Mesenchymal stem cell (in vitro differentiated cells and primary cell): ENCODE measurements around the gene ZNF599.

Experiments
- DNase-seq: peaks from one replicate; pipeline ENCODE4 v3.0.0-alpha.2; 2013
- H2AFZ ChIP-seq: one replicate; pipeline ENCODE4 v1.6.1; 2013; ENCODE audit warnings: low read depth, mild to moderate bottlenecking, control low read depth, inconsistent platforms, low read length, moderate library complexity
- H2AK5ac ChIP-seq: 2 replicates; pipeline ENCODE4 v1.6.1; 2013; ENCODE audit warnings: low read length, moderate library complexity, mild to moderate bottlenecking, inconsistent platforms; ENCODE audit not compliant: severe bottlenecking
- H2BK120ac ChIP-seq: one replicate; pipeline ENCODE4 v1.6.1; 2013; ENCODE audit warnings: low read depth, mild to moderate bottlenecking, inconsistent platforms, low read length, moderate library complexity
- H2BK12ac ChIP-seq, 2 experiments: one replicate each; pipeline ENCODE4 v1.6.1; 2013; ENCODE audit warnings: inconsistent platforms in 2 of 2, low read length in 2 of 2, mild to moderate bottlenecking in 2 of 2, moderate library complexity in 2 of 2, control low read depth in 1 of 2
- H2BK15ac ChIP-seq: one replicate; pipeline ENCODE4 v1.6.1; 2013; ENCODE audit warnings: mild to moderate bottlenecking, low read depth, inconsistent platforms; ENCODE audit not compliant: poor library complexity, severe bottlenecking
- H2BK5ac ChIP-seq: 2 replicates; pipeline ENCODE4 v1.6.1; 2013; ENCODE audit warnings: low read depth, mild to moderate bottlenecking, low read length, control low read depth, inconsistent platforms; ENCODE audit not compliant: poor library complexity, severe bottlenecking
- H3K14ac ChIP-seq, 2 experiments: one replicate each; pipeline ENCODE4 v1.6.1; 2013; ENCODE audit warnings: inconsistent platforms in 2 of 2, low read length in 2 of 2, control low read depth in 1 of 2, mild to moderate bottlenecking in 1 of 2, moderate library complexity in 1 of 2
- H3K18ac ChIP-seq, 2 experiments: one replicate each; pipeline ENCODE4 v1.6.1; 2013; ENCODE audit warnings: inconsistent platforms in 2 of 2, low read length in 2 of 2, control low read depth in 1 of 2, low read depth in 1 of 2, mild to moderate bottlenecking in 1 of 2
- H3K23ac ChIP-seq, 2 experiments: one replicate each; pipeline ENCODE4 v1.6.1; 2013; ENCODE audit warnings: inconsistent platforms in 2 of 2, low read length in 2 of 2, mild to moderate bottlenecking in 2 of 2, moderate library complexity in 2 of 2, control low read depth in 1 of 2
- H3K27ac ChIP-seq: 2 replicates; pipeline ENCODE4 v1.5.1; 2013; ENCODE audit warnings: mild to moderate bottlenecking, moderate library complexity, low read length, control low read depth, inconsistent platforms; ENCODE audit not compliant: poor library complexity, severe bottlenecking
- H3K27me3 ChIP-seq, 2 experiments: 2 replicates each; pipeline versions ENCODE4 v1.6.1 to v1.7.0; 2013; ENCODE audit warnings: low read length in 2 of 2, mild to moderate bottlenecking in 2 of 2, moderate library complexity in 2 of 2, control low read depth in 1 of 2, inconsistent platforms in 1 of 2; ENCODE audit not compliant: control insufficient read depth in 1 of 2, insufficient read depth in 1 of 2
- H3K36me3 ChIP-seq, 2 experiments: 2 replicates each; pipeline versions ENCODE4 v1.6.1 to v1.7.0; 2013; ENCODE audit warnings: low read length in 2 of 2, control low read depth in 1 of 2, inconsistent platforms in 1 of 2, low read depth in 1 of 2, mild to moderate bottlenecking in 1 of 2; ENCODE audit not compliant: insufficient read depth in 2 of 2, control insufficient read depth in 1 of 2
- H3K4ac ChIP-seq, 2 experiments: one replicate each; pipeline ENCODE4 v1.6.1; 2013; ENCODE audit warnings: inconsistent platforms in 2 of 2, low read length in 2 of 2, mild to moderate bottlenecking in 2 of 2, moderate library complexity in 2 of 2, control low read depth in 1 of 2, low read depth in 1 of 2
- H3K4me1 ChIP-seq: 2 replicates; pipeline ENCODE4 v1.6.1; 2013; ENCODE audit warnings: low read depth, low read length, control low read depth; ENCODE audit not compliant: control insufficient read depth, insufficient read depth
- H3K4me2 ChIP-seq: 2 replicates; pipeline ENCODE4 v1.6.1; 2013; ENCODE audit warnings: low read length, mild to moderate bottlenecking, inconsistent platforms; ENCODE audit not compliant: poor library complexity, severe bottlenecking
- H3K4me3 ChIP-seq, 2 experiments: 2 replicates each; pipeline versions ENCODE4 v1.5.1 to v1.7.0; 2013; ENCODE audit warnings: low read length in 2 of 2, mild to moderate bottlenecking in 2 of 2, control low read depth in 1 of 2, low read depth in 1 of 2; ENCODE audit not compliant: insufficient read depth in 1 of 2
- H3K79me1 ChIP-seq: replicated peaks from 2 replicates; pipeline ENCODE4 v1.6.1; 2013; ENCODE audit warnings: mild to moderate bottlenecking, control low read depth, low read length, inconsistent platforms; ENCODE audit not compliant: poor library complexity, severe bottlenecking
- H3K9ac ChIP-seq: 2 replicates; pipeline ENCODE4 v1.7.0; 2013; ENCODE audit warnings: mild to moderate bottlenecking, low read length, moderate library complexity
- H3K9me3 ChIP-seq: 2 replicates; pipeline ENCODE4 v1.7.0; 2013; ENCODE audit warnings: mild to moderate bottlenecking, low read length; ENCODE audit not compliant: control insufficient read depth
- H4K8ac ChIP-seq: one replicate; pipeline ENCODE4 v1.6.1; 2013; ENCODE audit warnings: inconsistent platforms, mild to moderate bottlenecking, low read length, moderate library complexity
- H4K91ac ChIP-seq: one replicate; pipeline ENCODE4 v1.6.1; 2013; ENCODE audit warnings: mild to moderate bottlenecking, low read length, inconsistent platforms
- WGBS: methylation state at CpG from one replicate; pipeline ENCODE4 v1.1.7; 2013; ENCODE audit warnings: mixed read lengths; 5-methylcytosine and 5-hydroxymethylcytosine counted together

ZNF599 gene

DNA sequence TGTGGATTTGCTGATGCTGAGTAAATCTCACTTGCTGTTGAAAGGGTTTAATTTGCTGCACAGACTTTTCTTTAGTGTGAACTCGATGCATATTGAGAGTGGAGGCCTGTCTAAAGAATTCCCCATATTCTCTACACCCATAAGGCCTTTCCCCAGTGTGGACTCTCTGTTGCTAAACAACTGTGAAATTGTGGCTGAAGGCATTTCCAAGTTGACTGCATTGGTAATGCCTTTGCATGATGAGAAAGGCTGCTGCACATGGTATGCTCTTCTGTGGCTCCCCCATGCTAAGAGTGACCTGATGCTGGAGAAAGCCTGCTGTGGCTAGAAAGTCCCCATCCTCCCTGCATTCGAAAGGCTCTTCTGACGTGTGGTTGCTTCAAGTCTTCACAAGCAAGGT, 6.6 kb upstream of the ZNF599 start:
- Histone ChIP-seq H3K23ac (no peak overlapping the region), H3K4me3 (no peak overlapping the region)

DNA sequence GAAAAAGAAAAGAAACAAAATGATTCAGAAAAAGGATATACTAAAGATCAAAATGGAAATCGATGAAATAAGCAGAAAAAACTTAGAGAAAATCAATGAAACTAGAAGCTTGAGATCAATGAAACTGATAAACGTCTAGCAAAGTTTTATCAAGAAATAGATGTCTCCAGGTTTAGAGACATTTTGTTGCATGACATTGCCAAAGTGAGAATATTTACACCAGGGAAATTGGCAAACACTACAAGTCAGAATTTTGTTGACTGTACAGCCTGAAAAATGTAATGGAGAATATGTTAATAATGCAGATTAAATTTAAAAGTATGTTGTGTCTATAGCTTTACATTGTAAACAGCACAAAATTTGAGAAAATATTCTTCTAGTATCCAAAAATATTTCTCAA, 5.3 kb upstream of the ZNF599 start:
- Histone ChIP-seq H3K14ac (no peak overlapping the region), H3K4ac (no peak overlapping the region), H2BK15ac (no peak overlapping the region), H3K9ac (no peak overlapping the region), H2BK5ac (no peak overlapping the region), H4K91ac (no peak overlapping the region), H4K8ac (no peak overlapping the region), H3K27me3 (no peaks in the 10 kb centered on the region), H3K36me3 (no peaks in the 10 kb centered on the region), H3K4me3 (no peak overlapping the region), H3K27ac (no peak overlapping the region), H3K4me2 (no peak overlapping the region), H2BK120ac (no peak overlapping the region), H3K18ac (no peak overlapping the region), H2BK12ac (no peak overlapping the region), H2AFZ (no peak overlapping the region), H3K4me1 (no peaks in the 10 kb centered on the region), H3K9me3 (no peaks in the 10 kb centered on the region), H3K23ac (no peak overlapping the region), H3K79me1 (no peaks in the 10 kb centered on the region), H2AK5ac (no peak overlapping the region)
- whole genome bisulfite sequencing, result 82% methylated on average over 1 of the region's 2 CpGs
- no peak for DNase-seq

More for the DNA sequence above, 6.6 kb upstream of the ZNF599 start:
- Histone ChIP-seq H2AFZ (no peak overlapping the region), H4K91ac (no peak overlapping the region), H2BK12ac (no peak overlapping the region), H3K14ac (no peak overlapping the region), H3K9ac (no peak overlapping the region), H3K27ac (no peak overlapping the region), H3K36me3 (no peaks in the 10 kb centered on the region), H3K79me1 (no peaks in the 10 kb centered on the region), H3K27me3 (no peaks in the 10 kb centered on the region), H2BK5ac (no peak overlapping the region), H3K4ac (no peak overlapping the region), H3K4me2 (no peak overlapping the region), H2BK120ac (no peak overlapping the region), H3K18ac (no peak overlapping the region), H4K8ac (no peak overlapping the region), H2AK5ac (no peak overlapping the region), H3K4me1 (no peaks in the 10 kb centered on the region), H3K9me3 (peaks cover 9% of the 10 kb centered on the region), H2BK15ac (no peak overlapping the region)
- DNase-seq, result no peak
- WGBS, result 43% methylated on average over 3 of the region's 3 CpGs

DNA sequence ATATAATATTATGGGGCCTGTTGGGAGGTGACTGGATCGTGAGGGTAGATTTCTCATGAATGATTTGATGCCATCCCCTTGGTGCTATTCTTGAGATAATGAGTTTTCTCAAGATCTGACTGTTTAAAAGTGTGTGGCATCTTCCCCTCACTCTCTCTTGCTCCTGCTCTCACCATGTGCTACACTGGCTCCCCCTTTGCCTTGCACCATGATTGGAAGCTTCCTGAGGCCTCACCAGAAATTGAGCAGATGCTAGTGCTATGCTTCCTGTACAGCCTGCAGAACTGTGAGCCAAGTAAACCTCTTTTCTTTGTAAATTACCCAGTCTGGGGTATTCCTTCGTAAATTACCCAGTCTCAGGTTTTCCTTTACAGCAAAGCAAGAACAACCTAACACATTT, 1.8 kb upstream of the ZNF599 start:
- H3K18ac ChIP-seq, result no peak overlapping the region
- H2AK5ac ChIP-seq, result no peak overlapping the region
- 67% methylated on average over 1 of the region's 2 CpGs for WGBS

DNA sequence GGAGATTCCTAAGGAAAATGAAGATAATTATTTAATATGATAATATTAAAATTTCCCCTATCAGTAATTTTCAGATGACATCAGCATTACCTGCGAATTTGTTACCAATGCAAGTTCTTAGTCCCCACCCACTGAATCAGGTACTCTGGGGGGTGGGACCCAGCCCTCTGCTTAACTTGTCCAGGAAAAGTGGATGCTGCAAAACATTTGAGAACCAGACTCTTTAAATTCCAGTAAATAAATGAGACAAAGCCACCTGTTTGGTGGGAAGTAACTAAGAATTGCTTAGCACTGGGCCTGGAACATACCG, 495 bp upstream of the ZNF599 start:
- H3K79me1 ChIP-seq, result peaks cover 21% of the 10 kb centered on the region
- H3K18ac ChIP-seq, result no peak overlapping the region
- no peak overlapping the region for H2AK5ac ChIP-seq
- H3K14ac ChIP-seq, result no peak overlapping the region
- H2BK5ac ChIP-seq, result no peak overlapping the region
- no peak overlapping the region for H3K27ac ChIP-seq
- no peak overlapping the region for H4K8ac ChIP-seq
- H3K9ac ChIP-seq, result peak overlapping the region; percentile 95
- H4K91ac ChIP-seq, result no peak overlapping the region
- H3K27me3 ChIP-seq, result no peaks in the 10 kb centered on the region
- peak overlapping the region in 1 of 2 experiments; percentile 90 for H3K4me3 ChIP-seq
- H2BK12ac ChIP-seq, result no peak overlapping the region
- no peak for DNase-seq
- peaks cover 22 to 23% of the 10 kb centered on the region in 2 experiments for H3K36me3 ChIP-seq
- 7% methylated on average over 1 of the region's 2 CpGs for WGBS
- H3K4me1 ChIP-seq, result peaks cover 6% of the 10 kb centered on the region
- H2AFZ ChIP-seq, result peak overlapping the region; percentile 91
- no peak overlapping the region for H3K23ac ChIP-seq
- no peak overlapping the region for H2BK15ac ChIP-seq
- peak overlapping the region; percentile 65 for H3K4me2 ChIP-seq
- H3K4ac ChIP-seq, result no peak overlapping the region
- H2BK120ac ChIP-seq, result no peak overlapping the region
- H3K9me3 ChIP-seq, result peaks cover 22% of the 10 kb centered on the region

More for the DNA sequence above, 1.8 kb upstream of the ZNF599 start:
- no peaks in the 10 kb centered on the region for H3K27me3 ChIP-seq
- peaks cover 8% of the 10 kb centered on the region for H3K9me3 ChIP-seq
- H4K91ac ChIP-seq, result no peak overlapping the region
- no peak overlapping the region for H3K4ac ChIP-seq
- no peak for DNase-seq
- no peak overlapping the region for H2BK5ac ChIP-seq
- H4K8ac ChIP-seq, result no peak overlapping the region
- H2BK120ac ChIP-seq, result no peak overlapping the region
- H3K27ac ChIP-seq, result no peak overlapping the region
- no peak overlapping the region for H2BK15ac ChIP-seq
- H2AFZ ChIP-seq, result no peak overlapping the region
- H3K4me2 ChIP-seq, result no peak overlapping the region
- no peak overlapping the region for H3K23ac ChIP-seq
- H3K4me3 ChIP-seq, result no peak overlapping the region
- no peak overlapping the region for H3K14ac ChIP-seq
- peaks cover 19% of the 10 kb centered on the region for H3K79me1 ChIP-seq
- no peak overlapping the region for H2BK12ac ChIP-seq
- peaks cover 10% of the 10 kb centered on the region in 2 experiments for H3K36me3 ChIP-seq
- peaks cover 6% of the 10 kb centered on the region for H3K4me1 ChIP-seq
- H3K9ac ChIP-seq, result no peak overlapping the region
